Parathyroid adenoma (tissue), 2 donors: ENCODE results near the gene NRXN3.

Experiments
- H2AFZ ChIP-seq: fragments of 300-600 bp; sonication (generic); one replicate; pipeline ENCODE4 v1.7.0; 2017; ENCODE audit warnings: antibody characterized with exemption, mild to moderate bottlenecking
- H3K27ac ChIP-seq: fragments of 300-600 bp; sonication (generic); one replicate; pipeline ENCODE4 v1.7.0; 2017
- H3K27me3 ChIP-seq: fragments of 300-600 bp; sonication (generic); one replicate; pipeline ENCODE4 v1.7.0; 2017; ENCODE audit warnings: low read length; ENCODE audit not compliant: control insufficient read depth, insufficient read depth
- H3K36me3 ChIP-seq: fragments of 300-600 bp; sonication (generic); one replicate; pipeline ENCODE4 v1.7.0; 2017; ENCODE audit warnings: low read length; ENCODE audit not compliant: control insufficient read depth, insufficient read depth
- H3K4me1 ChIP-seq: fragments of 300-600 bp; sonication (generic); one replicate; pipeline ENCODE4 v1.7.0; 2017; ENCODE audit warnings: control low read depth
- H3K4me2 ChIP-seq: fragments of 300-600 bp; sonication (generic); one replicate; pipeline ENCODE4 v1.7.0; 2017; ENCODE audit warnings: low read length
- H3K4me3 ChIP-seq: fragments of 300-600 bp; sonication (generic); one replicate; pipeline ENCODE4 v1.7.0; 2017; ENCODE audit warnings: low read depth, low read length
- H3K79me2 ChIP-seq: fragments of 300-600 bp; sonication (generic); one replicate; pipeline ENCODE4 v1.7.0; 2017; ENCODE audit warnings: control low read depth
- H3K9ac ChIP-seq: fragments of 300-600 bp; sonication (generic); one replicate; pipeline ENCODE4 v1.7.0; 2017; ENCODE audit warnings: mild to moderate bottlenecking
- H3K9me3 ChIP-seq: fragments of 300-600 bp; sonication (generic); one replicate; pipeline ENCODE4 v1.7.0; 2017; ENCODE audit warnings: low read length; ENCODE audit not compliant: control insufficient read depth
- CTCF ChIP-seq: fragments of 300-600 bp; sonication (generic); IDR thresholded peaks from one replicate; pipeline ENCODE4 v1.7.0; 2017; ENCODE audit warnings: antibody characterized with exemption, mild to moderate bottlenecking
- donor health status: primary hyperparathyroidism.

Gene NRXN3

DNA sequence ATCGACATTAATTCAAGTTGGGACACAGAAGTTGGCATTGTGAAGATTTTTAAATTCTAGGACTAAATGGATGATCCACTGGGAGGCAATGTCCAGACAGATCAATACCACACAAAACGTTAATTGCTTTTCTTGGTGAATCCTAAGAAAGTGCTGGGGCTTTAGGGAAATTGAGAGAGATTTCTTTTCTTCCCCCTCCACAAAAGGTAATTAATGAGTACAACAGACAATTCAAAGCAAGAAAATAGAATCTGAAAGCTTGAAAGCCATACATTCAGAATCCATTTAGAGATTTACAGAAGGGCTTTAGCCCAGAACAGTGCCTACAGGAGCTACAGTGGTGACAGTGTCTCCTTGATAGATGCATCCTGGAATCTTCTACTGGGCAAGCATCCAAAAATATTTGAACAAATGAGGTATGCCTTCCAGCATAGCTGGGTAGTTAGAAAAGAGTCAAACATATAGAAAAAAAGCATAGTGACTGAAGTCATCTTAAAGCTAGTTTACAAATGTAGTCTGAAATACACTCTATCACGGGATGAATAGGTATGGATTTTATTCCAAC, 1323.0 kb downstream of the NRXN3 start:
- Histone ChIP-seq H3K27ac (no peak overlapping the region), H3K9ac (no peak overlapping the region), H3K4me2 (no peak overlapping the region), H3K36me3 (no peaks in the 10 kb centered on the region), H3K79me2 (peaks cover 8% of the 10 kb centered on the region), H3K9me3 (no peaks in the 10 kb centered on the region), H2AFZ (no peak overlapping the region), H3K27me3 (no peaks in the 10 kb centered on the region), H3K4me1 (no peaks in the 10 kb centered on the region), H3K4me3 (no peak overlapping the region)
- no peak for TF ChIP-seq CTCF

GRCh38 chr14:79496701-79497100, 1326.5 kb downstream of the NRXN3 start:
- Histone ChIP-seq H3K4me3 (no peak overlapping the region), H3K9me3 (no peaks in the 10 kb centered on the region), H3K27me3 (no peaks in the 10 kb centered on the region)

DNA sequence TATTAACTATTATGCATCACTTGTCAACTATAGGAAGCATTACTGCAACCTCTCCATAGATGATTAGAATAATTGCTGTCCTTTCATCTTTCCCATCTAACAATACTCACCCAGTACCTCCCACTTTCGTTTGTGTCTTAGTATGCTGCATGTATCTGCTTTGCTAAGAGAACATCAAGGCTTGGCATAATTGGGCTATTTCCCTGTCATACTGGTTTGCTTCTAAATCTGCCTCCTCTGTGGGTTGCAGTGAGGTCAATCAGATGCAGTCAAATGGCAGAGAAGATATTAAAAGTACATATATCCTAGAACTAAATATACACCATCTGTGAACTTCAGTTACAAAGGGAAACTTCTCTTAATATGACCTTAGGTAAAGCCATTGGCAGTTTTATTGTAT, 1330.3 kb downstream of the NRXN3 start:
- H3K4me1 ChIP-seq, result peaks cover 3% of the 10 kb centered on the region
- TF ChIP-seq CTCF, result no peak

More at GRCh38 chr14:79496701-79497100, 1326.5 kb downstream of the NRXN3 start:
- Histone ChIP-seq H3K36me3 (no peaks in the 10 kb centered on the region), H3K27ac (no peak overlapping the region), H3K9ac (no peak overlapping the region), H3K4me1 (no peaks in the 10 kb centered on the region), H3K4me2 (no peak overlapping the region), H3K79me2 (peaks cover 5% of the 10 kb centered on the region), H2AFZ (no peak overlapping the region)
- TF ChIP-seq CTCF, result no peak

DNA sequence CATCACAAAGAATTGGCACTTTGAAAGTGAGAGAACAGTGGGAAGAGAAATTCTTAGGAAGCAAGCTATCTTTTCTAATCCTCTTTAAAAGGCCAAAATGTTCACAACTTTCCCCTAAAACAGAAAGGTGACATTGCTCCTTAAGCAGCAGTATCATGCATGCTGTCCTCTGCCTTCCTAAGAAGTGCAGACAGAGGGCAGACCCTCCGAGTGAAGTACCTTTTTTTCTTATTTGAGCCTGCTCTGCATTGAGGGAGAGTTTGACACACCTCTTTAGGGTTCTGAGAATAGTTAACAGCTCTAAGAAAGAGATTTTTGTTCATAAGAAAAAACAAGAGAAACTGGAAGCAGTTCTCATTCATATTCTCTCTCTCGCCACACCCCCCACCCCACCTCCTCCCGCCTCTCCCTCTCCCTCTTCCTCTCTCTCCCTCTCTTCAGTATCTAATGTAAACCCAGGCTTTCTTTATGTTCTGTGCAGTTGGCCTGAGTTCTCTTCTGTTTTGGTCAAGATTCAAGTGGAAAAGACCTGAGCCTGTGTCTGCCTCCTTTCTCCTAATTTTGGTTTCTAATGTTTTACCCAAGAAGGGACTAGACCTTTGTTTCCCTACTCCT, 1332.1 kb downstream of the NRXN3 start:
- Histone ChIP-seq H2AFZ (no peak overlapping the region), H3K4me1 (peaks cover 3% of the 10 kb centered on the region), H3K4me3 (no peak overlapping the region), H3K36me3 (no peaks in the 10 kb centered on the region), H3K9me3 (no peaks in the 10 kb centered on the region), H3K9ac (no peak overlapping the region), H3K4me2 (no peak overlapping the region), H3K27ac (no peak overlapping the region), H3K27me3 (no peaks in the 10 kb centered on the region), H3K79me2 (peaks cover 11% of the 10 kb centered on the region)
- TF ChIP-seq CTCF, result no peak

More for the DNA sequence above, 1330.3 kb downstream of the NRXN3 start:
- peaks cover 11% of the 10 kb centered on the region for H3K79me2 ChIP-seq
- no peaks in the 10 kb centered on the region for H3K36me3 ChIP-seq
- H3K27ac ChIP-seq, result no peak overlapping the region
- no peaks in the 10 kb centered on the region for H3K27me3 ChIP-seq
- no peak overlapping the region for H3K9ac ChIP-seq
- H3K9me3 ChIP-seq, result no peaks in the 10 kb centered on the region
- no peak overlapping the region for H2AFZ ChIP-seq
- H3K4me3 ChIP-seq, result no peak overlapping the region
- H3K4me2 ChIP-seq, result no peak overlapping the region

GRCh38 chr14:79502751-79503148, 1332.6 kb downstream of the NRXN3 start:
- peaks cover 11% of the 10 kb centered on the region for H3K79me2 ChIP-seq
- H3K4me1 ChIP-seq, result peaks cover 3% of the 10 kb centered on the region
- no peaks in the 10 kb centered on the region for H3K27me3 ChIP-seq
- H3K9ac ChIP-seq, result no peak overlapping the region
- no peak overlapping the region for H2AFZ ChIP-seq
- H3K27ac ChIP-seq, result no peak overlapping the region
- H3K9me3 ChIP-seq, result no peaks in the 10 kb centered on the region
- no peak for TF ChIP-seq CTCF
- H3K4me2 ChIP-seq, result no peak overlapping the region
- no peaks in the 10 kb centered on the region for H3K36me3 ChIP-seq
- H3K4me3 ChIP-seq, result no peak overlapping the region
